Neural progenitor cell (in vitro differentiated cells): ENCODE data around the gene MAD1L1.

Source experiments
- EZH2 ChIP-seq: fragments of 200-600 bp; sonication (generic); IDR thresholded peaks from 2 replicates; pipeline ENCODE4 v1.6.1; 2017; ENCODE audit warnings: antibody characterized with exemption, mild to moderate bottlenecking, moderate library complexity
- TF ChIP-seq, protein P1 (sequence below): fragments of 200-600 bp; sonication (generic); IDR thresholded peaks from 2 replicates; pipeline ENCODE4 v1.5.1; 2017; ENCODE audit warnings: antibody characterized with exemption, mild to moderate bottlenecking

DNA sequence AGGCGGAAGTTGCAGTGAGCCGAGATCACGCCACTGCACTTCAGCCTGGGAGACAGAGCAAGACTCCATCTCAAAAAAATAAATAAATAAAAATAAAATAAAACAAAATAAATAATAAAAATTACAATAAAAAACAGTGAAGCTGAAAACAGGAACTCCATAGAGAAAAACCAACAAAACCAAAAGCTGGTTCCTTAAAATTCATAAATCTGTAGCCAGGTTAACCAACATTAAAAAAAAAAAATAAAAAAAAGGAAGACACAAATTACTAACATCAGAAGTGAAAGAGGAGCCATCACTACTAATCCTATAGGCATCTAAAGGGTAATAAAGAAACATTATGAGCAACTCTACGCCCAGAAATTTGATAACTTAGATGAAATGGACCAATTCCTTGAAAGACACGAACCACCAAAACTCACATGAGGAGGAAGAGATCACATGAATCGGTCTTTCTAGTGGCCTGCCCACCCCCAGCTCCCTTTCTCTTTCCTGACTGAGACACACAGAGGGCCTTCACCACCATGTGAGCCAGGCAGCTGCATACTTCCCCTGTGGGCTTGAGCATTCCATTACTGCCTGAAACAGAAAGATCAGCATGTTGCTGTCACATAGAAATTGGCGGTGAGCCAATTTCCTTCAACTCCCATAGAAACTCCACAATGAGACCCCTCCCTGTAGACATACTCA is 208.7 kb downstream of the MAD1L1 start:
- TF ChIP-seq, protein P1, sequence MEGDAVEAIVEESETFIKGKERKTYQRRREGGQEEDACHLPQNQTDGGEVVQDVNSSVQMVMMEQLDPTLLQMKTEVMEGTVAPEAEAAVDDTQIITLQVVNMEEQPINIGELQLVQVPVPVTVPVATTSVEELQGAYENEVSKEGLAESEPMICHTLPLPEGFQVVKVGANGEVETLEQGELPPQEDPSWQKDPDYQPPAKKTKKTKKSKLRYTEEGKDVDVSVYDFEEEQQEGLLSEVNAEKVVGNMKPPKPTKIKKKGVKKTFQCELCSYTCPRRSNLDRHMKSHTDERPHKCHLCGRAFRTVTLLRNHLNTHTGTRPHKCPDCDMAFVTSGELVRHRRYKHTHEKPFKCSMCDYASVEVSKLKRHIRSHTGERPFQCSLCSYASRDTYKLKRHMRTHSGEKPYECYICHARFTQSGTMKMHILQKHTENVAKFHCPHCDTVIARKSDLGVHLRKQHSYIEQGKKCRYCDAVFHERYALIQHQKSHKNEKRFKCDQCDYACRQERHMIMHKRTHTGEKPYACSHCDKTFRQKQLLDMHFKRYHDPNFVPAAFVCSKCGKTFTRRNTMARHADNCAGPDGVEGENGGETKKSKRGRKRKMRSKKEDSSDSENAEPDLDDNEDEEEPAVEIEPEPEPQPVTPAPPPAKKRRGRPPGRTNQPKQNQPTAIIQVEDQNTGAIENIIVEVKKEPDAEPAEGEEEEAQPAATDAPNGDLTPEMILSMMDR = no peak
- no peak for TF ChIP-seq EZH2
